ENCODE results near the gene FAM89A.

The FAM89A gene

GRCh38 chr1:231040019-231040799, at the start of gene FAM89A:
FAM89A (minus strand) TSS chr1:231040254; CDS start chr1:231040211, 43 bp downstream.
- DNase-seq (ENCODE audit: low read depth): no peak

- DNase-seq (ENCODE audit: low read depth): no peak
Observed at GRCh38 chr1:231084353-231084752, 44.3 kb upstream of the FAM89A start.

- no peak for DNase-seq (ENCODE audit: low read depth)
Observed at GRCh38 chr1:231079163-231079562, 39.1 kb upstream of the FAM89A start.

GRCh38 chr1:231078250-231078649, 38.2 kb upstream of the FAM89A start:
- no peak for DNase-seq (ENCODE audit: low read depth)

GRCh38 chr1:231076802-231077201, 36.7 kb upstream of the FAM89A start:
- no peak for DNase-seq (ENCODE audit: low read depth)

GRCh38 chr1:231075497-231075896, 35.4 kb upstream of the FAM89A start:
- no peak for DNase-seq (ENCODE audit: low read depth)

GRCh38 chr1:231075020-231075419, 35.0 kb upstream of the FAM89A start:
- DNase-seq (ENCODE audit: low read depth): no peak

- no peak for DNase-seq (ENCODE audit: low read depth)
Observed at GRCh38 chr1:231074046-231074445, 34.0 kb upstream of the FAM89A start.

GRCh38 chr1:231073331-231073730, 33.3 kb upstream of the FAM89A start:
- DNase-seq (ENCODE audit: low read depth): no peak

GRCh38 chr1:231072502-231073094, 32.5 kb upstream of the FAM89A start:
- no peak for DNase-seq (ENCODE audit: low read depth)

- no peak for DNase-seq (ENCODE audit: low read depth)
Observed at GRCh38 chr1:231072041-231072440, 32.0 kb upstream of the FAM89A start.

GRCh38 chr1:231070758-231071444, 30.8 kb upstream of the FAM89A start:
- DNase-seq (ENCODE audit: low read depth): no peak

GRCh38 chr1:231069333-231069732, 29.3 kb upstream of the FAM89A start:
- DNase-seq (ENCODE audit: low read depth): no peak

GRCh38 chr1:231068762-231069161, 28.7 kb upstream of the FAM89A start:
- no peak for DNase-seq (ENCODE audit: low read depth)

GRCh38 chr1:231065510-231066241, 25.6 kb upstream of the FAM89A start:
- DNase-seq (ENCODE audit: low read depth): no peak

- DNase-seq (ENCODE audit: low read depth): no peak
Observed at GRCh38 chr1:231064418-231064817, 24.4 kb upstream of the FAM89A start.

GRCh38 chr1:231063331-231063730, 23.3 kb upstream of the FAM89A start:
- no peak for DNase-seq (ENCODE audit: low read depth)

GRCh38 chr1:231062500-231063270, 22.6 kb upstream of the FAM89A start:
- no peak for DNase-seq (ENCODE audit: low read depth)

GRCh38 chr1:231059566-231060193, 19.6 kb upstream of the FAM89A start:
- DNase-seq (ENCODE audit: low read depth): no peak

- DNase-seq (ENCODE audit: low read depth): no peak
Observed at GRCh38 chr1:231058416-231059109, 18.5 kb upstream of the FAM89A start.

- DNase-seq (ENCODE audit: low read depth): no peak
Observed at GRCh38 chr1:231057410-231057809, 17.4 kb upstream of the FAM89A start.

All from HS-27A (cell line).